Right hindlimb (tissue), 1 donor: Measurements from ENCODE around the gene ITFG2.
"Not testable (repeated sequence)": the region's sequence is repeated elsewhere in the genome, so short reads cannot be mapped to it uniquely, and the experiment has no call there.

Experiments used
- DNase-seq: peaks from one replicate; pipeline ENCODE4 v3.0.0-alpha.2; 2018

ITFG2 gene

GRCh38 chr12:2864198-2864597 is 51.7 kb downstream of the ITFG2 start:
- DNase-seq: no peak

GRCh38 chr12:2868986-2869632 is 56.6 kb downstream of the ITFG2 start:
- DNase-seq: not testable (repeated sequence)
